Measurements from ENCODE around the gene MAML3.
"Not testable (repeated sequence)": the region's sequence is repeated elsewhere in the genome, so short reads cannot be mapped to it uniquely, and the experiment has no call there.

MAML3 gene

GRCh38 chr4:139955600-139955999 lies 198.4 kb downstream of the MAML3 start:
- DNase-seq (ENCODE audit: low read depth) = no peak
- TF ChIP-seq CTCF (IDR thresholded peaks at IDR 0.05; ENCODE audit: low read length, missing control alignments) = no peak
- no peak overlapping the region for H3K4me3 ChIP-seq (replicated peaks; ENCODE audit: low read depth, low read length)

- no peak for DNase-seq (ENCODE audit: low read depth)
- no peak overlapping the region for H3K4me3 ChIP-seq (replicated peaks; ENCODE audit: low read depth, low read length)
- no peak for TF ChIP-seq CTCF (IDR thresholded peaks at IDR 0.05; ENCODE audit: low read length, missing control alignments)
Observed at GRCh38 chr4:139954512-139954911, 199.5 kb downstream of the MAML3 start.

- peak; percentile 11 for DNase-seq (ENCODE audit: low read depth)
- no peak overlapping the region for H3K4me3 ChIP-seq (replicated peaks; ENCODE audit: low read depth, low read length)
Observed at GRCh38 chr4:139951021-139951420, 203.0 kb downstream of the MAML3 start.

GRCh38 chr4:139950568-139950967 lies 203.4 kb downstream of the MAML3 start:
- H3K4me3 ChIP-seq (replicated peaks; ENCODE audit: low read depth, low read length) = no peak overlapping the region
- peak; percentile 28 for DNase-seq (ENCODE audit: low read depth)
- no peak for TF ChIP-seq CTCF (IDR thresholded peaks at IDR 0.05; ENCODE audit: low read length, missing control alignments)

More at GRCh38 chr4:139951021-139951420, 203.0 kb downstream of the MAML3 start:
- no peak for TF ChIP-seq CTCF (IDR thresholded peaks at IDR 0.05; ENCODE audit: low read length, missing control alignments)

- H3K4me3 ChIP-seq (replicated peaks; ENCODE audit: low read depth, low read length); DNase-seq (ENCODE audit: low read depth): not testable (repeated sequence)
Observed at GRCh38 chr4:139944916-139945315, 209.1 kb downstream of the MAML3 start.

- TF ChIP-seq CTCF (IDR thresholded peaks at IDR 0.05; ENCODE audit: low read length, missing control alignments) = no peak
- H3K4me3 ChIP-seq (replicated peaks; ENCODE audit: low read depth, low read length) = no peak overlapping the region
- no peak for DNase-seq (ENCODE audit: low read depth)
Observed at GRCh38 chr4:139943277-139943676, 210.7 kb downstream of the MAML3 start.

GRCh38 chr4:139942241-139942640 lies 211.7 kb downstream of the MAML3 start:
- H3K4me3 ChIP-seq (replicated peaks; ENCODE audit: low read depth, low read length) = no peak overlapping the region
- no peak for TF ChIP-seq CTCF (IDR thresholded peaks at IDR 0.05; ENCODE audit: low read length, missing control alignments)
- no peak for DNase-seq (ENCODE audit: low read depth)
